Measurements from ENCODE around the gene CLMN. TPM values are rescaled to one million over a fixed set of nuclear protein-coding genes. Genes with fewer than 3 reads are reported as not detected.

Gene CLMN
- total and polyA plus RNA-seq, 10 of the 15 experiments (the other 5 are each of a cell fraction or from before 2014, with no cell fraction given), result 7.8 to 49.3 (median 18.5) TPM

GRCh38 chr14:95301527-95302187 is 18.1 kb downstream of the CLMN start:
- H4K20me1 ChIP-seq (ENCODE audit: control insufficient read depth, insufficient read depth), result no peaks in the 10 kb centered on the region
- 30% methylated on average over 6 of the region's 6 CpGs for WGBS (ENCODE audit: insufficient coverage, insufficient replicate concordance, low lambda C conversion rate, missing lambda C conversion rate)
- no peak for DNase-seq (ENCODE audit: low read depth, low spot score)
- TF ChIP-seq ZNF24 (IDR thresholded peaks at IDR 0.05) (no peak), RBBP5 (conservative IDR thresholded peaks at IDR 0.05) (no peak), ASH2L (IDR thresholded peaks at IDR 0.05; ENCODE audit: borderline replicate concordance, low read depth) (no peak), SMAD1 (IDR thresholded peaks at IDR 0.05; ENCODE audit: low read depth, partially characterized antibody) (no peak), ETV6 (conservative IDR thresholded peaks at IDR 0.05 in 1 of 2, IDR thresholded peaks at IDR 0.05 in 1 of 2; ENCODE audit: borderline replicate concordance in 1 of 2, low read depth in 1 of 2) (no peak)
- intact Hi-C loops (cut with micrococcal nuclease; ENCODE audit: unreplicated experiment), result no loop called here
- in situ Hi-C loops (cut with MboI), result no loop called here
- POLR2A ChIA-PET, result interaction anchor here (2.0 kb wide), 1 partner anchor 10 kb away, joined by 5 read pairs; no protein-coding TSS in a partner anchor
- H3K79me2 ChIP-seq (ENCODE audit: control insufficient read depth, insufficient read depth, low read length), result no peaks in the 10 kb centered on the region
- RAD21 ChIA-PET (ENCODE audit: unreplicated experiment), result no interaction called here
- no peaks in the 10 kb centered on the region for H3K27me3 ChIP-seq (replicated peaks in 1 of 2; ENCODE audit: control insufficient read depth in 2 of 2, insufficient read depth in 2 of 2, low read length in 1 of 2)
- no peaks in the 10 kb centered on the region; a peak in 1 of 4 replicates for H3K36me3 ChIP-seq (ENCODE audit: control insufficient read depth in 2 of 2, insufficient read depth in 2 of 2, low read length in 1 of 2)
- no peak overlapping the region for H2AFZ ChIP-seq (ENCODE audit: control insufficient read depth, low read depth, low read length)
- no peak overlapping the region for H3K9ac ChIP-seq (ENCODE audit: control insufficient read depth, insufficient read depth, low read length)
- BruUV-seq (replicated peaks), result no TSS peak
- peaks cover 6% of the 10 kb centered on the region; the same call in 1 of the 2 replicates for H3K4me1 ChIP-seq (ENCODE audit: control insufficient read depth, insufficient read depth, low read length)
- SMC1A ChIA-PET (ENCODE audit: uncharacterized antibody, unreplicated experiment), result interaction anchor here (1.3 to 1.8 kb wide), 2 partner anchors 9 to 32 kb away, joined by 3 to 4 read pairs; no protein-coding TSS in a partner anchor
- H3K9me3 ChIP-seq (replicated peaks; ENCODE audit: control insufficient read depth, insufficient read depth, low read length), result no peaks in the 10 kb centered on the region
- no peak overlapping the region for H3K4me2 ChIP-seq (ENCODE audit: control insufficient read depth, insufficient read depth)
- no peak overlapping the region for H3K27ac ChIP-seq (ENCODE audit: control insufficient read depth, insufficient read depth)
- CTCF ChIA-PET, result no interaction called here
- no peak for ATAC-seq
- no peak overlapping the region for H3K4me3 ChIP-seq
- FAIRE-seq, result no peak

Measured in GM12878 (cell line).